ENCODE results near the gene ATG101.
"Not testable (repeated sequence)": the region's sequence is repeated elsewhere in the genome, so short reads cannot be mapped to it uniquely, and the experiment has no call there.

Gene ATG101

DNA sequence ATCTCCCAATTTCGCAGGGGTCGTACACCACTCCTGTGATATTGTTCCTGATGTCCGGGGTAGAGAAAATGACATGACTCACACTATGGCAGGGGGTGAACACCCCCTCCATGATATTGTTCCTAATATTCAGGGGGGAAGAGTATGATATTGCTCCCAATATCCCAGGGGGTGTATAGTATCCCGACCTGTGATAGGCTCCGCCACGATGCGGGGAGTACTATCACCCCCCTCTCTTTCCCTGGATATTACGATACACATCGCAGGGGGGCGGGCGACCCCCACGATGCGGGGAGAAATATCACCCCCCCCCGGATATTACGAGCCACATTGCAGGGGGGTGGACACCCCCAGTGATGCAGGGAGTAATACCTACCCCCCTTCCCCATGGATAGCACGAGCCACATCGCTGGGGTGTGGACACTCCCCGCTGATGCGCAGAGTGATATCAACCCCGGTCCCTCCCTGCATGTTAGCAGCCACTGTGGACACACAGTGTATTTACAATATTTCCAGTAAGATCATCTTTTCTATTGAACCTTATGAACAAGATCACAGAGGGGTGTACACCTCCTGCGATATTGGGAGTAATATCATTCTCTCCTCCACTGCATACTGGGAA lies 27.4 kb downstream of the ATG101 start:
- DNase-seq (ENCODE audit: low read depth) = no peak

DNA sequence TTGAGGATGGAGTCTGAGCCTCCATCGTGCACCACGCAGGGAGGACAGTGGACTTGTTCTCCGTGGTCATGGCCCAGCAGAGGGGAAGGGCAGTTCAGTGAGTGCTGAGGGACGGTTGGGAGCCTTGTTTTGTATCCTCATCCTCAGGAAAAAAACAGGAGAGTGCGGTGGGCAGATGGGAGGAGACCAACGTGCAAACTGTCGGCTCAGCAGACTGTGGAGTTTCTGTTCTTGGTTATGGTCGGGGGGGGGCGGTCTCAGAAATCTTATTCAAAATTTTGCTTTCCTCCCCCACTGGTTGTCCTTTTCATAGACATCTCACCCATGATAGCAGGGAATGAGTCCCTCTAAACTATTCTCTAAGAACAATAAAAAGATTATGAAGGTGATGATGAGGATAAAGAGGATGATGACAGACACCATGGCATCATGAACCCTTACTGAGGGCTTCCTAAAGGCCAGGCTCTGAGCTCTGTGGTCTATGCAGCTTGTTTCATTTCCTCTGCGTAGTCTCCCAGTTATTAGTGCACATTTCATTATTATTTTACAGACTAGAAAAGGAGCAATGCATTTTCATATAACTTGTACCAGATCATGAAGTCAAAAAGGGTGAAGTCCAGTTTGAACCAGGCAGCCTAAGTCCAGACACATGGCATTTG lies 34.8 kb downstream of the ATG101 start:
- DNase-seq (ENCODE audit: low read depth) = not testable (repeated sequence)

DNA sequence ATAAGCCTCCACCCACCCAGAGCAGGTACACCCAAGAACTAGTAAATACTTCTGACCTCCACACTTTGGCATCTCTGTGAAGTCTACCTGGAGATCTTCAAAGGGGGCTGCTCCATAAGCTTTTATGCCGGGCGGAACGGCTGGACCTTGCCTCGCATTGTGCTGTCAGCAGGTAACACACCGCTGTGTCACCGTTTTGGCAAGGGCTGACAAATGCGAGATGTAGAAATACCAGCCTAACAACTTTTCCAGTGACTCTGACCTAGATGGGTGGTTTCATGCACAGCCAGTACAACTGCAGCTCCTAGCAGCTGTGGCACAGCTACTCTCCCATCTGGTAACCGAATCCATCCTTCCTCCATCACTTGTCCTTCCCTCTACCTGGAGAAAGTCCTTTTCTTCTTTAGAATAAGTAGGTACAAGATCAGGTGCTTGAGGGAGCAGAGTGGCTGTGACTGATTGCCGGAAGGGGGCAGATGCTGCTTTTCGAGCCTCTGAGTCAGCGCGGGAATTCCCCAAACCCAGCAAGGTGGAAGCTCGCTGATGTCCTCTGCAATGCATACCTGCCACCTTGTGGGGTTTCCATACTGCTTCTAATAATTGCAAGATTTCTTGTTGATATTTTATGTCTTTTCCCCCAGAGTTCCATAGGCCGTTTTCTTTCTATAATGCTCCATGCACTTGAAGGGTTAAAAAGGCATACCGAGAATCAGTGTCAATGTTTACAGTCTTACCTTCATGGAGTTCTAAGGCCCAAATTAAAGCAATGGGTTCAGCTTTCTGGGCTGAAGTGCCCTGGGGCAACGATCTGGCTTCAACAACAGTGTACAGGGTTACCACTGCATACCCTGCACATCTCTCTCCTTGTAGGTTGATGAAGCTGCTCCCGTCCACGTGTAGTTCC lies 46.7 kb downstream of the ATG101 start:
- peak; percentile 26 for DNase-seq (ENCODE audit: low read depth)

DNA sequence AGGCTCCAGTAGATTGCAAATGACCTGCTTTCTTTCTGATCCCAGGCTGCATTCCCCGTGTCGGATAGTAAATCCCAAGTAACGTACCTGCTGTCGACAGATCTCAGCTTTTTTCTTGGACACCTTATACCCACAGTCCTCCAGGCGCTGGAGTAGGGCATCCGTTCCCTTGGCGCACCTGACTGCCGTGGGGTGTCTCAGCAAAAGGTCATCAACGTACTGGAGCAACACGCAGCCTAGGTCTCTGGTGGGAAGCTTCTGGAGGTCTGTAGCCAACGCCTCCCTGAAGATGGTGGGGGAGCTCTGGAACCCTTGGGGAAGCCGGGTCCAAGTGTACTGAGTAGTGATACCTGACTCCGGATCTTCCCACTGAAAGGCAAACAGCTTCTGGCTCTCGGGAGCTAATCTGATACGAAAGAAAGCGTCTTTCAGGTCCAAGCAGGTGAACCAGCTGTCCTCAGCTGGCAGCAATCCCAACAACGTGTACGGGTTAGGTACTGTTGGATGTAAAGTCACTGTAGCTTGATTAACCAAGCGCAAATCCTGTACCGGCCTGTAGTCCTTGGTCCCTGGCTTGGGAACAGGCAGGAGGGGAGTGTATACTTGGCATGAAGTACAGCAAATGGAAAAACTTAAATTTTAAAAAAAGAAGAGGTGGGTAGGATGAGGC lies 48.2 kb downstream of the ATG101 start:
- DNase-seq (ENCODE audit: low read depth) = not testable (repeated sequence)

DNA sequence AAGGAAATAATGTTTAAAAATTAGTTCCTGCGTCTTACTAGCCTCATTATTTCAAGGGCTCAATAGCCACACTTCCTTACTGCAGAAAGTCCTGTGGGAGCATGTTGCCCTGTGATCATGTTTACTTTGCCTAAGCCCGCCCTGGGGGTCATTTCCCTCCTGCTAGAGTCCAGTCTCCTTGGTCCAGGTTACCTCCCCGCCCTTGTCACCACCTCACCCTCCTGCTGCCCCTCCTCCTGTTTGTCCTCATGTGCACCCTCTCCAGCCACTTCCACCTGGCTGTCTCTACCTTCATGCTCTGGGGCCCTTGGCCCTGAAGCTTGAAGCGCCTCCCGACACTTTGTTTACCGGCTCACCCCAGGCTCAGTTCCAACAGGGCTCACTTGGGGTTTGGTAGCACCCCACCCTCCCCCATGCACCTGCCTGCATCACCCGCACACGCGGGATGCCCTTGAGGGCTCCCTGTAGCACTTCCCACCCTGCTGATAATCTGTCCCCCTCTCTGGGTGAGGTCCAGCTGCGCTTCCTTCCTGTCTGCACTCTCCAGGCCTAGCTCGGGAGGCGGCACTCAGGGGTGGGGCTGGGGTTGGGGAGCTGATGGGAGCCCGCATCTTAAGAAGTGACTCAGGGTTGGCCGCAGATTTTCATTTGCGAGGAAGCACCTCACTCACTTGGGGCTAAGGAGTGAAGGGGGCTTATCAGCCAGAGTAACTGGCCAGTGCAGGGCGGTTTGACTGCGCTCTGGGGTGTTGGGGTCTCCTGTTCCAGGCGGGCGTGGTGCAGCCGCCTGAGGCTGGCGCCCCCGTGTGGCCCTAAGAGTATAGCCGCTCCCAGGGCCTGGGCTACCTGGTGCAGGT lies 49.8 kb downstream of the ATG101 start:
- no peak for DNase-seq (ENCODE audit: low read depth)

DNA sequence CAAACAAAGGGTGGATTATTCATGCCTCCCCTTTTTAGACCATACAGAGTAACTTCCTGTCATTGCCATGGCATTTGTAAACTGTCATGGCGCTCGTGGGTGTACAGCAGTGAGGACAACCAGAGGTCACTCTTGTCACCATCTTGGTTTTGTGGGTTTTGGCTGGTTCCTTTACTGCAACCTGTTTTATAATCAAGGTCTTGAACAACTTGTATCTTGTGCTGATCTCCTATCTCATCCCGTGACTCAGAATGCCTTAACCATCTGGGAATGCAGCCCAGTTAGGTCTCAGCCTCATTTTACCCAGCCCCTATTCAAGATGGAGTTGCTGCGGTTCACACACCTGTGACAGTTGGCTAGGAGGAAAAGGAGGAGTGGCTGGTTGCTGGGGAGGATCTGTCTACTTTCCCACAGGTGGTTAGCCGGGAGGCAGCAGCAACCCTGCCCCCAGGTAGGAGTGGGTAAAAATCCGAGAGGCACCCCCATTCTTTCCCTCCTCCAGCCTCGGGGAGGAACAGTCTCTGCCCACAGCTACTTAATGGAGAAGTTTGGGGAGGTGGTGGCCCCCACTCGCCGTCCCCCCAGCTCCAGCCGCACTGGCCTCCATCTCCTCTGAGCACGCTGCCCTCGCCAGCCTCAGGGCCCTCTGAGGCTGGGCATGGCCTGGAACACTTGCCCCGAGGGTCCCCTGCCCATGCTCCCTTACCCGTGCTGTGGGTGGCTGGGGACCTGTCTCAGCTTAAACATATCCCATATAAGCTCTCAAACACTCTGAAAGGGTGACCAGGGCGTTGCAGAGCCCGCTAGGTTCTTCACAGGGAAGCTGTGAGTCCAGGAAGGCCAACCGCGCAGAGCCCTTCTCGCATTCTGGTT lies 51.4 kb downstream of the ATG101 start:
- DNase-seq (ENCODE audit: low read depth) = no peak

DNA sequence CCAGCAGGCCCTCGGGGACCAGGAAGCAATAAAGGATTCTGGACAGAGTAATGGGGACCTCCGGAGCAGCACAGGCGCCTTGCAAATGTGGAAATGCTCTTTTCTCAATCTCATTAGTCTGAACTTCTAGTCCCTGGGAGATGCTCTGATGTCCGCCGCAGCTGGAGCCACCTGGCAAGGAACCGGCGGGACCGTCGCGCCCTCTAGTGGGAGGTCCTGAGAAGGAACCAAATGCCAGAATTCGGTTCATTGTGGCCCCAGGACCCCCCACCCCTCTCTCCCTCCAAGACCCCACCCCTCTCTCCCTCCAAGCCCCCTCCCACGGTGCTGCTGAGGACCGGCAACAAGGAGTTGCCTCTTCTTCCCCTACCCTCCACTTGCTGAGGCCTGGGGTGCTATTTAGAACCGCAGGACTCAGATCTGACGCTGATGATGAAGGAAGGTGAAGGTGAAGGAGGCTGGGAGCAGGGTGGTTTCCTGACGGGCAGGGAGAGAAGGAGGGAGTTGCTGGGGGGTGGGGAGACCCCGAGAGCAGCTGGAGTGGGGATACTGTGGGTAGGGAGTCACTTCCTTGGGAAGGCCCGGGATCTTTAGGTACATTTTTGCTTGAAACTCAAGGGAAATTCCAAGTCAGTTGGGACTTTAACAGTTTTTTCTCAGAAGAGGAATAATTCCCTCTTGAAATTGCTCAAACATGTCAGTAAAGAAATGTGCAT lies 52.2 kb downstream of the ATG101 start:
- peak; percentile 42 for DNase-seq (ENCODE audit: low read depth)

DNA sequence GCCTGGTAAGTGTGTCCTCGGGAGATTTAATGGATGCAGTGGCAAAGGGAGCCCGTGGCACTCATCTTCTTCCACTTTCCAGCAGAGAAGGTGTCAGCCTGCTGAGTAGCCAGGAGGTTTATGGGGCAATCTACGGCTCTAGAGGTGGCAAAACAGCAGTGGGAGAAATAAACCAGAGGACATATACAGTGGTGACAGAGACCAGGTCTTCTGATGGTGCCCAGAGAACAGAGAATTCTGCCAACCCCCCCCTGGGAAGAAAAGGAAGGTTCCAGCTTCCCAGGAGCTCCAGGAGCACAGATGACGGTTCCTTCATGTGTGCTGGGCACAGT lies 52.7 kb downstream of the ATG101 start:
- no peak for DNase-seq (ENCODE audit: low read depth)

DNA sequence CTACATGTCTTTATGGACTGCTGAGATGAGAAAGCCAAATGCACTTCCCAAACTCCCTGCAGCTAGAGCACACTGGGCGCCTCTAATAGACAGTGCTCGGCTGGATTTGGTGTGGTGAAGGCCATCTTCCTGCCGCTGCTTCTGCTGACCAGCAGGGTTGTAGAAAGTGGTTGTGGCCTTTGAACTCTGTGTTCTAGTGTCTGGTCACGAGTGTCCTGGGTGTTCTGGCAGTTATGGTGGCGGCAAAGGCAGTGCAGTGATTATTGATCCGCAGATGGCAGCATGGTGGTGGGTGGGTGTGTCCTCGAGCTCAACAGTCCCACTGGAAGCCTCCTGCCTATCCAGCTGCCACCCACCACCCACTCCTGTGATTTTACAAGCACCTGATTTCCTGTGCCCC lies 53.1 kb downstream of the ATG101 start:
- no peak for DNase-seq (ENCODE audit: low read depth)

DNA sequence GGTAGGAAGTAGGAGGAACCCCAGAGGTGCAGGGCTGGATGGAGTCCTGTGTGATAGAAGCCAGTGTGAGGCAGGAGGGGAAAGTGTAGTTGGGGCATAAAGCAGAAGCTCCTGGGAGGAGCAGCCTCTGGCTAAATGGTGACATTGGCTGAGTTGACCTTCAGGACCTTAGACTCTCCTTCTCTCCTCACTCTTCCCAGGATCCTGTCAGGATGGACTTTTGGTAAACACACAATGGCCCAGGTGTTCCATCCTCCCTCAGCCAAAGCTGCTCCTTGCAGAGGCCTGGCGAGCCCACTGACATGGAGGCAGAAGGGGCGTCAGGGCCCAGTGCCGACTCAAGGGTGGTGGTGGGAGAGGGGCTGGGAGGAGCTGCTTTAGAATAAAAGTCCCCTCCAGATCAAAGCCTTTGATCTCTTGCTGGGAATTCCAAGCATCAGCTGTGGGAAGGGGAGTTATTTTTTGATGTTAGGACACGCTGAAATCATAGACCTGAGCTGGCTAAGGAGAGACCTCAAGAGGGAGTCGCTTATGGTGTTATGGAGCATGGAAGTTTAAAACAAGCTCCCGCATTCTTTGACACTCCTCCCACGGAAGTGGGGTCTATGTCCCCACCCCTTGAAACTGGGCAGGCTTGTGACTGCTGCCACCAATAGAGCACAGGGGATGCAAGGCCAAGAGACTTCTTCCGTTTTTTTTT lies 53.9 kb downstream of the ATG101 start:
- no peak for DNase-seq (ENCODE audit: low read depth)

DNA sequence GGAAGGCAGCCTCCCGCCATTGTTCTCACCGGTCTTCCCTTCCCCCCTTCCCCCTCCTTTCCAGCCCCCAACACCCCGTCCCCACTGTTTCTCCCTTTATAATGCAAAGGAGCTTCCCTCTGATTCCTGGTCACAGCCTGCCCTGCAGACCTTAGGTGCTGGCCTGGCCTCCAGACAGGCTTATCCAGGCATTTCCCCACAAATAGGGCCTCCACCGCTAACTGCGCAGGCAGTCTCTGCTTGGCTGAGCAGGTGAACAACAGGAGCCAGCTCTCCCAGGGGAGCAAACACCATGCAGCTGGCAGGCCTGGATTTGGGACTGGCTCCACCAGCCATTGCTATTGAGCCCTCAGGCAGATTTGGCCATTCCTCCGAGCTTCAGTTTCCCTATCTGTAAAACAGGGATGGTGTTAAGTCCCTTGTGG lies 55.7 kb downstream of the ATG101 start:
- DNase-seq (ENCODE audit: low read depth) = no peak

DNA sequence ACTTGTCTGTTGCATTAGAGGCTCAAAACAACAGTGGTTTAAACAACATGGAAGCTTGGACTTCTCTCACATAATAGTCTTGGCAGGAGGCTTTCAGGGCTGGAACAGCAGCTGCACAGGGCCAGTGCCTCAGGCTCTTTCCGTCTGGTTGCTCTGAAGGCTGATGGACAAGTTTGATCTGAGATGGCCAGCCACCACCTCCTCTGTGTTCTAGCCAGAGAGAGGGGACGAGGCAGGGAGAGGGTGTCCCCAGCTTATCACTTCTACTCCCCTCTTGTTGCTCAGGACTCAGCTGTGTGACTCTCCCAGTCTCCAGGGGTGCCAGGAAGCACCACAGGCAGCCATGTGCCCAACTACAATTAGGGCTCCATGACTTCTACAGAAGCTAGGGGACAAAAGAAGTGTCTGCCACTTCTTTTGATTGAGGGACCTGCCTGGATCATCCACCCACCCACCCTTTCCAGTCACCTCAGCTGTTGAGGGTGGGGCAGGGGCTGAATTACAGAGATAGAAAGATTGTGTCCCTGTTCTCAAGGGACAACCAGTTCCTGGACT lies 56.3 kb downstream of the ATG101 start:
- no peak for DNase-seq (ENCODE audit: low read depth)

Data from stimulated activated CD8-positive, alpha-beta memory T cell treated with anti-CD3 and anti-CD28 coated beads, Interleukin-7, amount 100 ng/mL, for 24 hours (primary cell).